Omental fat pad (tissue), 4 donors: ENCODE results near the gene PIP4P1. TPM values are rescaled to one million over a fixed set of nuclear protein-coding genes. Genes with fewer than 3 reads are reported as not detected.

Experiments used
- ATAC-seq: fragments of 150-250 bp; one replicate; pipeline ENCODE4 v1.9.1; 2016; ENCODE audit warnings: mild to moderate bottlenecking, moderate library complexity; ENCODE audit not compliant: low FRiP score
- DNase-seq: peaks from one replicate; pipeline ENCODE4 v3.0.0-alpha.2; 2019; ENCODE audit warnings: low spot score
- total RNA-seq, 4 donors: library from RNA; depleted of rRNA; stranded (reverse); fragments of >200 nt; gene quantifications; one replicate each; pipeline ENCODE4 v1.1.0, GENCODE V29; 2016
- TF ChIP-seq, protein P1 (sequence below), 3 donors: fragments of 450-650 bp; IDR thresholded peaks; one replicate each; pipeline ENCODE4 v1.5.1; 2016 to 2017; ENCODE audit warnings: antibody characterized with exemption in 3 of 3, mild to moderate bottlenecking in 3 of 3, moderate library complexity in 2 of 3

The PIP4P1 gene
- total RNA-seq, 4 donors from 2014 or later, result 20.4 to 24.4 (median 22.5) TPM

- TF ChIP-seq, protein P1, sequence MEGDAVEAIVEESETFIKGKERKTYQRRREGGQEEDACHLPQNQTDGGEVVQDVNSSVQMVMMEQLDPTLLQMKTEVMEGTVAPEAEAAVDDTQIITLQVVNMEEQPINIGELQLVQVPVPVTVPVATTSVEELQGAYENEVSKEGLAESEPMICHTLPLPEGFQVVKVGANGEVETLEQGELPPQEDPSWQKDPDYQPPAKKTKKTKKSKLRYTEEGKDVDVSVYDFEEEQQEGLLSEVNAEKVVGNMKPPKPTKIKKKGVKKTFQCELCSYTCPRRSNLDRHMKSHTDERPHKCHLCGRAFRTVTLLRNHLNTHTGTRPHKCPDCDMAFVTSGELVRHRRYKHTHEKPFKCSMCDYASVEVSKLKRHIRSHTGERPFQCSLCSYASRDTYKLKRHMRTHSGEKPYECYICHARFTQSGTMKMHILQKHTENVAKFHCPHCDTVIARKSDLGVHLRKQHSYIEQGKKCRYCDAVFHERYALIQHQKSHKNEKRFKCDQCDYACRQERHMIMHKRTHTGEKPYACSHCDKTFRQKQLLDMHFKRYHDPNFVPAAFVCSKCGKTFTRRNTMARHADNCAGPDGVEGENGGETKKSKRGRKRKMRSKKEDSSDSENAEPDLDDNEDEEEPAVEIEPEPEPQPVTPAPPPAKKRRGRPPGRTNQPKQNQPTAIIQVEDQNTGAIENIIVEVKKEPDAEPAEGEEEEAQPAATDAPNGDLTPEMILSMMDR (IDR thresholded peaks at IDR 0.05), result no peak
- ATAC-seq (peak; percentile 4), DNase-seq (no peak)
Observed at GRCh38 chr14:20468764-20469241, 7.6 kb upstream of the PIP4P1 start.

GRCh38 chr14:20460458-20461224 is 593 bp downstream of the PIP4P1 start:
- ATAC-seq, result peak; percentile 19

GRCh38 chr14:20458031-20458789 is 3.0 kb downstream of the PIP4P1 start:
- TF ChIP-seq, protein P1 (IDR thresholded peaks at IDR 0.05), result no peak
- ATAC-seq (no peak), DNase-seq (no peak)

More at GRCh38 chr14:20460458-20461224, 593 bp downstream of the PIP4P1 start:
- TF ChIP-seq, protein P1 (IDR thresholded peaks at IDR 0.05), result no peak
- DNase-seq, result no peak

GRCh38 chr14:20456971-20457370 is 4.3 kb downstream of the PIP4P1 start:
- no peak for DNase-seq

GRCh38 chr14:20455355-20456300 is 5.6 kb downstream of the PIP4P1 start:
- no peak for DNase-seq
- ATAC-seq, result peak; percentile 88
- TF ChIP-seq, protein P1 (IDR thresholded peaks at IDR 0.05), result no peak

More at GRCh38 chr14:20456971-20457370, 4.3 kb downstream of the PIP4P1 start:
- ATAC-seq, result no peak
- TF ChIP-seq, protein P1 (IDR thresholded peaks at IDR 0.05), result no peak
